LNCAP (cell line): Measurements from ENCODE around the gene TSPOAP1.
A peak's percentile ranks its signal among the peaks of the same experiment; 100 is the strongest.

ENCODE experiments used
- CTCF ChIP-seq: fragments of 450-650 bp; IDR thresholded peaks from 2 replicates; pipeline ENCODE4 v1.5.1; 2017; ENCODE audit warnings: mild to moderate bottlenecking

The TSPOAP1 gene

GRCh38 chr17:58318065-58318481 is 10.5 kb downstream of the TSPOAP1 start:
- no peak for TF ChIP-seq CTCF

GRCh38 chr17:58317421-58318064 is 11.1 kb downstream of the TSPOAP1 start:
- TF ChIP-seq CTCF: peak; percentile 67

GRCh38 chr17:58316260-58316960 is 12.2 kb downstream of the TSPOAP1 start:
- TF ChIP-seq CTCF: no peak

GRCh38 chr17:58315750-58316149 is 12.8 kb downstream of the TSPOAP1 start:
- TF ChIP-seq CTCF: no peak

- no peak for TF ChIP-seq CTCF
Measured at GRCh38 chr17:58315281-58315711, 13.3 kb downstream of the TSPOAP1 start.

GRCh38 chr17:58314706-58315015 is 13.9 kb downstream of the TSPOAP1 start:
- TF ChIP-seq CTCF: no peak

GRCh38 chr17:58313815-58314705 is 14.5 kb downstream of the TSPOAP1 start:
- no peak for TF ChIP-seq CTCF
